ENCODE measurements around the gene TRIM60.

TRIM60 gene

DNA sequence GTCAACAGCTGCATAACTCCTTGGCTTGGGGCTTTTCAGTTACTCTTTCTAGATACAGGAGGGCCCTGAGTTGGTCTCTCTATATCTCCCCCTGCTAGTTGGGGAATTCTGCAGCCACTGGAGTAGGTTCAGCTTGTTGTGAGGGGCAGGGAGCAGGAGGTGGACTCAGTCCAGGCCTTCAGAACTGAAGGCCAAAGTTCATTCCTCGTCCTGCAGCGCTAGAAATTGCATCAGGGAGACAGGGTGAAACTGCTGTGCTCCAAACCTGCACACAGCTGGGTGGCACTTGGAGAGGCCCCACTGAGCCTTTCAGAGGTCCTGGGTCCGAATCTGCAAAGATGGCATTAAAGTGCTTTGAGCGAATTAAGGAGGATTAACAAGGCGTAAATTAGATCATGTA lies 24.9 kb upstream of the TRIM60 start:
- H3K36me3 ChIP-seq (ENCODE audit: insufficient read depth), result no peaks in the 10 kb centered on the region
- H3K27me3 ChIP-seq (ENCODE audit: insufficient read depth, low read depth), result no peaks in the 10 kb centered on the region
- H4K20me1 ChIP-seq (ENCODE audit: insufficient read depth), result no peaks in the 10 kb centered on the region
- H3K9ac ChIP-seq, result no peak overlapping the region
- no peaks in the 10 kb centered on the region for H3K79me2 ChIP-seq (ENCODE audit: insufficient read depth, low read depth)
- no peak overlapping the region for H3K4me3 ChIP-seq (IDR thresholded peaks at IDR 0.05; ENCODE audit: insufficient read depth, low read depth, low read length)
- no peak overlapping the region for H2AFZ ChIP-seq (ENCODE audit: low read depth)
- no peak overlapping the region for H3K27ac ChIP-seq
- no peaks in the 10 kb centered on the region for H3K4me1 ChIP-seq (ENCODE audit: low read depth, poor library complexity, severe bottlenecking)
- no peak overlapping the region for H3K4me2 ChIP-seq
- TF ChIP-seq, protein P1, sequence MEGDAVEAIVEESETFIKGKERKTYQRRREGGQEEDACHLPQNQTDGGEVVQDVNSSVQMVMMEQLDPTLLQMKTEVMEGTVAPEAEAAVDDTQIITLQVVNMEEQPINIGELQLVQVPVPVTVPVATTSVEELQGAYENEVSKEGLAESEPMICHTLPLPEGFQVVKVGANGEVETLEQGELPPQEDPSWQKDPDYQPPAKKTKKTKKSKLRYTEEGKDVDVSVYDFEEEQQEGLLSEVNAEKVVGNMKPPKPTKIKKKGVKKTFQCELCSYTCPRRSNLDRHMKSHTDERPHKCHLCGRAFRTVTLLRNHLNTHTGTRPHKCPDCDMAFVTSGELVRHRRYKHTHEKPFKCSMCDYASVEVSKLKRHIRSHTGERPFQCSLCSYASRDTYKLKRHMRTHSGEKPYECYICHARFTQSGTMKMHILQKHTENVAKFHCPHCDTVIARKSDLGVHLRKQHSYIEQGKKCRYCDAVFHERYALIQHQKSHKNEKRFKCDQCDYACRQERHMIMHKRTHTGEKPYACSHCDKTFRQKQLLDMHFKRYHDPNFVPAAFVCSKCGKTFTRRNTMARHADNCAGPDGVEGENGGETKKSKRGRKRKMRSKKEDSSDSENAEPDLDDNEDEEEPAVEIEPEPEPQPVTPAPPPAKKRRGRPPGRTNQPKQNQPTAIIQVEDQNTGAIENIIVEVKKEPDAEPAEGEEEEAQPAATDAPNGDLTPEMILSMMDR (conservative IDR thresholded peaks at IDR 0.05; ENCODE audit: low read depth, low read length), result no peak

- no peaks in the 10 kb centered on the region for H3K79me2 ChIP-seq (ENCODE audit: insufficient read depth, low read depth)
- no peak overlapping the region for H3K9ac ChIP-seq
- no peak overlapping the region for H3K27ac ChIP-seq
- H3K4me2 ChIP-seq, result no peak overlapping the region
- no peaks in the 10 kb centered on the region for H3K27me3 ChIP-seq (ENCODE audit: insufficient read depth, low read depth)
- no peaks in the 10 kb centered on the region for H4K20me1 ChIP-seq (ENCODE audit: insufficient read depth)
- no peak overlapping the region for H3K4me3 ChIP-seq (IDR thresholded peaks at IDR 0.05; ENCODE audit: insufficient read depth, low read depth, low read length)
- no peaks in the 10 kb centered on the region for H3K36me3 ChIP-seq (ENCODE audit: insufficient read depth)
- no peaks in the 10 kb centered on the region for H3K4me1 ChIP-seq (ENCODE audit: low read depth, poor library complexity, severe bottlenecking)
- no peak overlapping the region for H2AFZ ChIP-seq (ENCODE audit: low read depth)
- TF ChIP-seq, protein P1 (conservative IDR thresholded peaks at IDR 0.05; ENCODE audit: low read depth, low read length), result no peak
Observed at GRCh38 chr4:165009493-165010227, 22.1 kb upstream of the TRIM60 start.

DNA sequence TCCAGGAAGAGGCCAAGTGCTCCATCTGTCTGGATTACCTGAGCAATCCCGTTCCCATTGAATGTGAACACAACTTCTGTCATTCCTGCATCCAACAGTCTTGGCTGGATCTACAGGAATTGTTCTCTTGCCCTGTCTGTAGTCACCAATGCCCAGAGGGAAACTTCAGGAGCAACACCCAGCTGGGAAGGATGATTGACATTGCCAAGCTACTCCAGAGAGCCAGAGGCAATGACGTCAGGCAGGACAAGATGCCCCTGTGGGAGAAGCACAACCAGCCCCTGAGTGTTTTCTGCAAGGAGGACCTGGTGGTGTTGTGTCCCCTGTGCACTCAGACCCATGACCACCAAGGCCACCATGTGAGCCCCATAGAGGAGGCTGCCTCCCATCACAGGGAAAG lies 21.3 kb upstream of the TRIM60 start:
- Histone ChIP-seq H2AFZ (ENCODE audit: low read depth) (no peak overlapping the region), H3K9ac (no peak overlapping the region), H3K4me3 (IDR thresholded peaks at IDR 0.05; ENCODE audit: insufficient read depth, low read depth, low read length) (no peak overlapping the region), H4K20me1 (ENCODE audit: insufficient read depth) (no peaks in the 10 kb centered on the region), H3K27me3 (ENCODE audit: insufficient read depth, low read depth) (no peaks in the 10 kb centered on the region), H3K4me1 (ENCODE audit: low read depth, poor library complexity, severe bottlenecking) (no peaks in the 10 kb centered on the region), H3K79me2 (ENCODE audit: insufficient read depth, low read depth) (no peaks in the 10 kb centered on the region), H3K4me2 (no peak overlapping the region), H3K27ac (no peak overlapping the region), H3K36me3 (ENCODE audit: insufficient read depth) (no peaks in the 10 kb centered on the region)
- TF ChIP-seq, protein P1 (conservative IDR thresholded peaks at IDR 0.05; ENCODE audit: low read depth, low read length), result no peak

GRCh38 chr4:165010991-165011390 lies 20.8 kb upstream of the TRIM60 start:
- Histone ChIP-seq H2AFZ (ENCODE audit: low read depth) (no peak overlapping the region), H3K9ac (no peak overlapping the region), H3K36me3 (ENCODE audit: insufficient read depth) (no peaks in the 10 kb centered on the region), H4K20me1 (ENCODE audit: insufficient read depth) (no peaks in the 10 kb centered on the region), H3K27me3 (ENCODE audit: insufficient read depth, low read depth) (no peaks in the 10 kb centered on the region), H3K79me2 (ENCODE audit: insufficient read depth, low read depth) (no peaks in the 10 kb centered on the region), H3K4me2 (no peak overlapping the region), H3K27ac (no peak overlapping the region), H3K4me3 (IDR thresholded peaks at IDR 0.05; ENCODE audit: insufficient read depth, low read depth, low read length) (no peak overlapping the region), H3K4me1 (ENCODE audit: low read depth, poor library complexity, severe bottlenecking) (no peaks in the 10 kb centered on the region)
- TF ChIP-seq, protein P1 (conservative IDR thresholded peaks at IDR 0.05; ENCODE audit: low read depth, low read length), result no peak
